GM12801 (cell line): ENCODE measurements around the gene NR6A1.

Experiments used
- CTCF ChIP-seq: IDR thresholded peaks from one replicate; pipeline ENCODE4 v1.5.1; 2011; ENCODE audit warnings: control low read depth; ENCODE audit not compliant: insufficient read length; ENCODE audit errors: extremely low read depth

The NR6A1 gene

GRCh38 chr9:124741149-124741548 is 30.0 kb downstream of the NR6A1 start:
- no peak for TF ChIP-seq CTCF

GRCh38 chr9:124739360-124739759 is 31.8 kb downstream of the NR6A1 start:
- no peak for TF ChIP-seq CTCF

- no peak for TF ChIP-seq CTCF
These were observed 36.0 kb downstream of the NR6A1 start for GRCh38 chr9:124735121-124735520.

GRCh38 chr9:124733964-124734740 is 37.0 kb downstream of the NR6A1 start:
- no peak for TF ChIP-seq CTCF

GRCh38 chr9:124730772-124731171 is 40.3 kb downstream of the NR6A1 start:
- TF ChIP-seq CTCF, result no peak

GRCh38 chr9:124726886-124727285 is 44.2 kb downstream of the NR6A1 start:
- TF ChIP-seq CTCF, result no peak

GRCh38 chr9:124725068-124725452 is 46.1 kb downstream of the NR6A1 start:
- no peak for TF ChIP-seq CTCF
